Small intestine (tissue), 7 donors: Measurements from ENCODE around the gene TPI1. TPM values are rescaled to one million over a fixed set of nuclear protein-coding genes. Genes with fewer than 3 reads are reported as not detected.
"Not testable (repeated sequence)": the region's sequence is repeated elsewhere in the genome, so short reads cannot be mapped to it uniquely, and the experiment has no call there.

Experiments used
- DNase-seq, 2 donors: peaks; one replicate each; pipeline versions ENCODE4 v3.0.0 to v3.0.0-alpha.2; 2013
- FAIRE-seq: peaks from 2 replicates; lab custom pipeline; 2012; peaks lifted over from hg19 to GRCh38; lab: Jason Lieb, UNC
- H3K27ac ChIP-seq, 3 donors: one replicate each; pipeline ENCODE4 v1.5.1; 2013; ENCODE audit warnings: low read length in 2 of 3, mild to moderate bottlenecking in 2 of 3, control low read depth in 1 of 3, inconsistent platforms in 1 of 3, low read depth in 1 of 3, moderate library complexity in 1 of 3
- H3K27me3 ChIP-seq, 3 donors: one replicate each; pipeline ENCODE4 v1.6.1; 2013; ENCODE audit warnings: low read length in 3 of 3, inconsistent platforms in 1 of 3; ENCODE audit not compliant: control insufficient read depth in 3 of 3, insufficient read depth in 3 of 3
- H3K36me3 ChIP-seq, 3 donors: one replicate each; pipeline ENCODE4 v1.6.1; 2013; ENCODE audit warnings: low read length in 3 of 3, inconsistent platforms in 1 of 3, low read depth in 1 of 3, mild to moderate bottlenecking in 1 of 3, moderate library complexity in 1 of 3; ENCODE audit not compliant: control insufficient read depth in 3 of 3, insufficient read depth in 2 of 3
- H3K4me1 ChIP-seq, 3 donors: one replicate each; pipeline ENCODE4 v1.6.1; 2013; ENCODE audit warnings: low read length in 2 of 3, inconsistent platforms in 1 of 3, low read depth in 1 of 3, mild to moderate bottlenecking in 1 of 3, moderate library complexity in 1 of 3; ENCODE audit not compliant: control insufficient read depth in 3 of 3, insufficient read depth in 2 of 3
- H3K4me3 ChIP-seq, 3 donors: one replicate each; pipeline ENCODE4 v1.5.1; 2013; ENCODE audit warnings: low read length in 3 of 3, control low read depth in 1 of 3, inconsistent platforms in 1 of 3, low read depth in 1 of 3, mild to moderate bottlenecking in 1 of 3, moderate library complexity in 1 of 3
- H3K9me3 ChIP-seq, 2 donors: one replicate each; pipeline ENCODE4 v1.6.1; 2013; ENCODE audit warnings: low read depth in 1 of 2, low read length in 1 of 2; ENCODE audit not compliant: control insufficient read depth in 2 of 2, insufficient read depth in 1 of 2
- WGBS, 3 donors: extraction: QIAGEN DNeasy Blood & Tissue Kit; methylation state at CpG; one replicate each; pipeline ENCODE4 v1.1.7; 2013; 5-methylcytosine and 5-hydroxymethylcytosine counted together
- polyA plus RNA-seq, 4 donors: library from polyadenylated mRNA; stranded (reverse) in 3 of 4; unstranded in 1 of 4; fragments of 200-250 nt in 3 of 4; fragments of 120-200 nt in 1 of 4; gene quantifications; one replicate each; pipeline versions ENCODE4 v1.2.1 to v1.2.3, GENCODE V29; 2013
- donor health status: healthy with polysubstance abuse.
- donor health status: control.
- donor health status: control.
- donor health status: Bipolar disorder and iron deficiency.
- donor health status: healthy.

TPI1 gene
- polyA plus RNA-seq, 4 donors = 574 to 1,439 (median 1,040) TPM

DNA sequence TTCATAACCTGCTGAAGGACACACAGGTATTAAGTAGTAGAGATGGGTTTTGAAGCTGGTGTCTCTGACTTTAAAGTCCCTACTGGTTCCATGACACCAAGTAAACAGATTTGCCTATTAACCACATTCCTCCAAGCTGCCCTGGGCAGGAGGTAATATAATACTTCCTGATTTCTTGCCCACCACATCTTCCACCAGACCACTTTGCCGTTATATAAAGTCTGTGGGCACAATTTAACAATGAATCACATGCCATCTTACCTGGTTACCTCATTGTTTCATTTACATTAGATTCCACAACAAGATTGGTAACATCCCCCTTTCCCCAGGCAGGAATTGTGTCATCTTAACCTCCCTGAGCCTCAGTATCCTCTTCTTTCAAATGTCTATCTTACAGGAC lies 36.4 kb downstream of the TPI1 start:
- 72 to 84% (median 81%) methylated on average over 1 of the region's 1 CpG for WGBS, 3 donors
- no peak for FAIRE-seq
- H3K4me3 ChIP-seq = no peak overlapping the region

DNA sequence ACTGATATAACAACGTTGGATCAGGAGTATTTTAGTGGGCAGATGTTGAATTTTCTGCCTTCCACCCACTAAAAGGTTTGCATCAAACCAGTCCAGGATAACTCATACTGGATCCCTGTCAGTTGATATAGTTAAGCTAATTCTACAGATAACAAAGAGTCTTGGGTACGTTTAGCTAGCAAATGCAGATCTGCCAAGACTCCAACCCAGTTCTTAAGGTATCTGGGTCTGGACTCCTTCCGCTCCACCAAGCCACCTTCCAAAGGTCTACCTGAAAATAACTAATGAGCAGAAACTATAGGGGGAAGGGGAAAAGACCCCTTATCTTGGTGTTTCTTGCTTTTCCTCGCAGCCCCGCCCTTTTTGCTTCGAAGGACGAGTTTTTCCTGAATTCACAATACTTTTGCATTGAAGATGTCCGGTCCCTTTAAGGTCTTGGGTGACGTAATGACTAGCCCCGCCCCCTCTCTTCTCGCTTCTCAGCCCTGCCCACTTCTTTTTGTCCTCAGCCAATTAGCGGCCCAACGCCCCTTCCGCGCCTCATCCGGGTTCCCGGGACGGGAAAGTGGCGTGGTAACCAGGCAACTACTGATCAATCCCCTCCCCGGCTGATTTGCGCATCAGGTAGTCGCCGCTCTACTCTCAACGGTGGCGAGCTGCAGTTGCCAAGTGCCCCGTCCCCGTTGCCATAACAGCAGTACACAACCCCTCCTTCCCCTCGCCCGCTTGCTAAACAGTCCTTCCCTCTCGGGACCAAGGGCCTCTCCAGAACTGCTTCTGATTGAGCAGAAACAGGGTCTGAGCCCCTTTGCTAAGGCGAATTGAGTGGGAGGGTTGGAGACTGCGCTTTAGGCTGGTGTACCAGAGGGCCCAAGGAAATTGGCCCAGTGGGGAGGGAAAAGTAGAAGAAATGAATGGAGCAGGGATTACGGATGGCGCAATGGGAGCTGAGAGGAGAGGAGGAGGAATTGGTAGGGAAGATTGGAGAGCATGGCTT lies 37.2 kb downstream of the TPI1 start, which contains the start of gene LRRC23:
Gene LRRC23, plus strand, starts transcription at position 543 of the 997 bp plus-strand sequence. CDS start 812 bp downstream, outside the sequence.
- H3K4me1 ChIP-seq = peaks cover 0 to 22% (median 0%) of the 10 kb centered on the region in 3 donors
- no peaks in the 10 kb centered on the region for H3K27me3 ChIP-seq
- peak within 1 kb of the TSS; percentile 5 to 49 (median 30) for H3K27ac ChIP-seq
- peaks cover 0 to 7% (median 0%) of the 10 kb centered on the region in 3 donors for H3K36me3 ChIP-seq
- DNase-seq (peak; percentile 98), FAIRE-seq (no peak)
- no peaks in the 10 kb centered on the region for H3K9me3 ChIP-seq
- peak within 1 kb of the TSS; percentile 32 to 58 (median 52) for H3K4me3 ChIP-seq
- 4 to 6% (median 5%) methylated on average over 34 of the region's 34 CpGs for WGBS, 3 donors

More for the DNA sequence above, 36.4 kb downstream of the TPI1 start:
- Histone ChIP-seq H3K4me1 (peaks cover 0 to 26% (median 0%) of the 10 kb centered on the region in 3 donors), H3K9me3 (no peaks in the 10 kb centered on the region), H3K27me3 (no peaks in the 10 kb centered on the region), H3K27ac (no peak overlapping the region), H3K36me3 (peaks cover 0 to 7% (median 0%) of the 10 kb centered on the region in 3 donors)
- DNase-seq = no peak

DNA sequence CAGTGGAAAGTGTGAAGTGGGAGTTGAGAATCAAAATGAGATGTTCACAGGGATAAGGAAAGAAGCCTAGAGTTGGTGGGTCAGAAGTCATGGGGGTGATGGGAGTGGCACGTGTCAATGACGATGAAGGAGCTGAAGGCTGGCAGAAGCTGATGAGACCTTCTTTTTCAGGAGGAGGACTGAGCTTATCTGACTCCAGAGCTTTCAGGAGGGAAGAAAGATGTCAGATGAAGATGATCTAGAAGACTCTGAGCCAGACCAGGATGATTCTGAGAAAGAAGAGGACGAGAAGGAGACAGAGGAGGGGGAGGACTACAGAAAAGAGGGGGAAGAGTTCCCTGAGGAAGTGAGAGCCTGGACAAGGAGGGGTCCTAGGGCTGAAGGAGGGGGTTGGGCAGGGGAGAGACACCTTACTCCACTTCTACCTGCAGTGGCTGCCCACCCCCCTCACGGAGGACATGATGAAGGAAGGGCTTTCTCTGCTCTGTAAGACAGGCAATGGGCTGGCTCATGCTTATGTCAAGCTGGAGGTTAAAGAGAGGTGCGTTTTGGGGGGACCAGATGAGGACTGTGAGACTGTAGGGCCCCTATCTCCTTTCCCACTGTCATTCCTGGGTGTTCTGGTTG lies 38.2 kb downstream of the TPI1 start:
- FAIRE-seq (no peak), DNase-seq (no peak)
- Histone ChIP-seq H3K27me3 (no peaks in the 10 kb centered on the region), H3K27ac (peak overlapping the region in 1 of 3 donors; percentile 34), H3K4me1 (peaks cover 0 to 15% (median 0%) of the 10 kb centered on the region in 3 donors), H3K4me3 (peak overlapping the region in 1 of 3 donors; percentile 58), H3K36me3 (peaks cover 0 to 7% (median 0%) of the 10 kb centered on the region in 3 donors), H3K9me3 (no peaks in the 10 kb centered on the region)
- 55 to 70% (median 68%) methylated on average over 5 of the region's 5 CpGs for WGBS, 3 donors

DNA sequence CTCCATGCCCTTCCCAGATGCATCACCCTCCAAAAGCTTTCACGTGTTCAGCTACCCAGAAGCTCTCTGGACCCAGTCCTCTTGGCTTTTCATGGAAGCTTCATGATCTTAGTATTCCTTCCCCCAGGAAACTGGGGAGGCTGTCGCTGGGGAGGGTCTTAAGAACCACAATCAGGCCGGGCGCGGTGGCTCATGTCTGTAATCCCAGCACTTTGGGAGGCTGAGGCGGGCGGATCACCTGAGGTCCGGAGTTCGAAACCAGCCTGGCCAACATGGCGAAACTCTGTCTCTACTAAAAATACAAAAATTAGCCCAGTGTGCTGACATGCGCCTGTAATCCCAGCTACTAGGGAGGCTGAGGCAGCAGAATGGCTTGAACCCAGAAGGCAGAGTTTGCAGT lies 40.8 kb downstream of the TPI1 start:
- not testable (repeated sequence) for DNase-seq, H3K9me3 ChIP-seq, H3K36me3 ChIP-seq, FAIRE-seq, H3K4me3 ChIP-seq, H3K27ac ChIP-seq
- WGBS, 3 donors = 91 to 94% (median 91%) methylated on average over 11 of the region's 11 CpGs
- H3K27me3 ChIP-seq = peaks cover 0 to 13% (median 0%) of the 10 kb centered on the region in 3 donors
- peaks cover 0 to 12% (median 0%) of the 10 kb centered on the region in 3 donors for H3K4me1 ChIP-seq

DNA sequence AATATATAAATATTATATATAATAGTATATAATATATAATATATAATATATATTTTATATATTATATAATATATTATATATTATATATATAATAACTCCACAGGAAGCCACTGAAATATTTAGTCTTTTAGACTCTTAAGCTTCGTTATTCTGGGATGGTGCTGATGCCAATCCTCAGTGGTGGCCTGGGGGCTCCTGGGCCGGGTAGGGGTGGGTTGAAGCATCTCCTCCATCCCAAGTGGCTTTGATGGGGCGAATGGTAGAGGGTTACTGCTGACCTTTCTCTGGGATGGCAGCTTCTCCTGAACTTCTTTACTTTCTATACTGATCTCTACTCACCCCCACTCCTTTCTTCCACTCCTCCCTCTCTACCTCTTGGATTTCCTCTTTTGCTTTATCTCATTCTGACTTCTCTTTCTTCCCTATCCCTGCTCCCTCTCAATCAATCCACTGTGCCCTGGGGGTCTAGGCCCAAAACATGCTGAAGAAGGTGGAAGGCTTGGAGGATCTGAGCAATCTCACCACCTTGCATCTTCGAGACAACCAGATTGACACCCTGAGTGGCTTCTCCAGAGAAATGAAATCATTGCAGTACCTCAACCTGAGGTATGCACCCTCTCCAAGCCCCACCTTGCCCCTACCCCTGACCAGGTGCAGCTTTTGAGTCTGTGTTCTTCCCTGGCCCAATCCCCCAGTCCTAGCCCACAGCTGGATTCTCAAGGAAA lies 42.3 kb downstream of the TPI1 start:
- peaks cover 0 to 23% (median 0%) of the 10 kb centered on the region in 3 donors for H3K27me3 ChIP-seq
- H3K9me3 ChIP-seq = no peaks in the 10 kb centered on the region
- DNase-seq = no peak
- no peak overlapping the region for H3K4me3 ChIP-seq
- no peak overlapping the region for H3K27ac ChIP-seq
- peaks cover 0 to 7% (median 0%) of the 10 kb centered on the region in 3 donors for H3K36me3 ChIP-seq
- peaks cover 0 to 12% (median 0%) of the 10 kb centered on the region in 3 donors for H3K4me1 ChIP-seq
- WGBS, 3 donors = 84 to 89% (median 88%) methylated on average over 4 of the region's 4 CpGs
- no peak for FAIRE-seq

DNA sequence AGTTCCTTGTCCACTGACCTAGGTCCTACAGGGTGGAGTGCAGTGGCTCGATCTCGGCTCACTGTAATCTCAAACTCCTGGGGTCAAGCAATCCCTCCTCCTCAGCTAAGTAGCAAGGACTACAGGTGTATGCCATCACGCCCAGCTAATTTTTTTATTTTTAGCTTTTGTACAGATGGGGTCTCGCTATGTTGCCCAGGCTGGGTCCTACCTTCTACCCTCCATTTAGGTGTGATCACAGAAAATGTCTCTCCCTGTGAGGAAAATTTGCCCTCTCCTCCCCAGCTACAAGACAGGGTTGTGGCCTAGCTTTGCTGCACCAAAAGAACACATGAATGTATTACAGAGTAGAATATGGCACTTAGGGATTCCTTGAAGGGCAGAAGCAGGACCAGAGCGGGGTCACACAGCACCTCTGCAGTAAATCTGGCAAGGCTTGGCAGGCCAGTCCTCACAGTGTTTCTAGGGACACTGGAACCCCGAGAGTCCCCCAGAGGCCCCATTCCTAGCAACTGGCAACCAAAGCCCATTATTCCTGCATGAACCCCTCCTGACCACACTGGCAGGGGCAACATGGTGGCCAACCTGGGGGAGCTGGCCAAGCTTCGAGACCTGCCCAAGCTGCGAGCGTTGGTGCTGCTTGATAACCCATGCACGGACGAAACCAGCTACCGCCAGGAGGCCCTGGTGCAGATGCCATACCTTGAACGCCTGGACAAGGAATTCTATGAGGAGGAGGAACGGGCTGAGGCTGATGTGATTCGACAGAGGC lies 45.0 kb downstream of the TPI1 start:
- Histone ChIP-seq H3K27me3 (peaks cover 0 to 35% (median 0%) of the 10 kb centered on the region in 3 donors), H3K9me3 (no peaks in the 10 kb centered on the region), H3K36me3 (peaks cover 0 to 7% (median 0%) of the 10 kb centered on the region in 3 donors), H3K27ac (no peak overlapping the region), H3K4me3 (no peak overlapping the region), H3K4me1 (peaks cover 0 to 13% (median 5%) of the 10 kb centered on the region in 3 donors)
- no peak for DNase-seq
- no peak for FAIRE-seq
- 82 to 90% (median 89%) methylated on average over 15 of the region's 15 CpGs for WGBS, 3 donors

DNA sequence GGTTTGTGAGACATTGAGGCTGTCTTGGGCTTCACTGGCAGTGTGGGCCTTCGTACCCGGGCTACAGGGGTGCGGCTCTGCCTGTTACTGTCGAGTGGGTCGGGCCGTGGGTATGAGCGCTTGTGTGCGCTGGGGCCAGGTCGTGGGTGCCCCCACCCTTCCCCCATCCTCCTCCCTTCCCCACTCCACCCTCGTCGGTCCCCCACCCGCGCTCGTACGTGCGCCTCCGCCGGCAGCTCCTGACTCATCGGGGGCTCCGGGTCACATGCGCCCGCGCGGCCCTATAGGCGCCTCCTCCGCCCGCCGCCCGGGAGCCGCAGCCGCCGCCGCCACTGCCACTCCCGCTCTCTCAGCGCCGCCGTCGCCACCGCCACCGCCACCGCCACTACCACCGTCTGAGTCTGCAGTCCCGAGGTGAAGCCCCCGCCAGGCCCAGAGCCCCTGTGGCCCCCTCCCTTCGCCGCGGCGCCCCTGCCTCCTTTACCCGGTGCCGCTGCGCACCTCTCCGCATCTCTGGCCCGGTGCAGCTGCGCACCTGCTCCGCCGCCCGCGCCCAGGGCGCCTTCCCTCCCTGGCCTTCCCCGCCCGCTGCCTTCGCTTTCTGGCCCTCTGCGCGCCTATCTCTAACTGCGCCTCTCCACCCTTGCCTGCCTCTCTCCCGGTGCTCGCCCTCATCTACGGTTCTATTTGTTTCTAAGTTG lies 47.1 kb downstream of the TPI1 start, which contains the start of gene ENO2:
Gene ENO2, plus strand, starts transcription at position 335 of the 701 bp plus-strand sequence. CDS start 1,253 bp downstream, outside the sequence.
- Histone ChIP-seq H3K27me3 (peaks cover 0 to 35% (median 0%) of the 10 kb centered on the region in 3 donors), H3K9me3 (no peaks in the 10 kb centered on the region), H3K36me3 (peaks cover 0 to 7% (median 0%) of the 10 kb centered on the region in 3 donors), H3K27ac (peak within 1 kb of the TSS in 2 of 3 donors; percentile 59 to 82), H3K4me1 (peaks cover 0 to 13% (median 5%) of the 10 kb centered on the region in 3 donors), H3K4me3 (peak within 1 kb of the TSS; percentile 23 to 58 (median 55))
- DNase-seq = peak; percentile 56 to 74
- 0% methylated on average over 36 to 68 of the region's 68 CpGs for WGBS, 3 donors
- no peak for FAIRE-seq
